AG08396 (cell line): ENCODE measurements around the gene ZNF679.
"Not testable (repeated sequence)": the region's sequence is repeated elsewhere in the genome, so short reads cannot be mapped to it uniquely, and the experiment has no call there.

Experiments
- DNase-seq: peaks from one replicate; pipeline ENCODE4 v3.0.0; 2012; ENCODE audit warnings: low spot score, mixed read lengths

ZNF679 gene

DNA sequence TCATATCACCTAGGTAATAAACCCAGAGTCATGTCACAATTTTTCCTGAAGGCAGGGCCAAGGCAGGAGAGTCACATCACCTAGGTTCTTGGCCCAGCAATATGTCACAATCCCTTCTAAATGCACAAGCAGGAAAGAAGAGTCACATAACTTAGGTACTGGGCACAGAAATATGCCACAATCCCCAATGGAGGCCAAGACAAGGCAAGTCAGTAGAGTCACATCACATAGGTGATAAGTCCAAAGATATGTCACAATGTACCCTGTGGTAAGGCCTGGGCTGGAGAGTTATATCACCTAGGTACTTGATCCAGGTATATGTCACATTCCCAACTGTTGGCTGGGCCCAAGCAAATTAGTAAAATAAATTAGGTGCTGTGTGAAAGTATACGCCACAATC, at the start of gene ZNF679:
ZNF679 (plus strand) TSS at position 301 of the 400 bp plus-strand sequence. CDS start 20,644 bp downstream, outside the sequence.
- DNase-seq, result not testable (repeated sequence)

DNA sequence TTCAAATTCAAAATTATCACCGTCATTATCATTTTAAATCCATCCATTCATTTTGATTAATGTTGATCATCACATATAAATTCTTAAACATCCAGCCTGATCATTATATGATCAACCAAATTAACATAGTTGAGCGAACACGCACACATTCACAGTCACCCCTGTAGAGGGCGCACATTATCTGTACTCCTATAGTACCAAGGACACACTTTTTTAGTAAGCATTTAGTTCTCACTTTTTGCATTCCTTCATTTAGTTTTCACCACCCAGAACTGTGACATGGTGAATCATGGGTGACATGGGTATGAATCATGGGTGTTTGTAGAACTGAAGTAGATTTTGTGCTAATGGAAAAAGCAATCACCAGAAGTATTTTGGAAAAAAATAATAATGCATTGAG, 47.3 kb upstream of the ZNF679 start:
- DNase-seq, result no peak

DNA sequence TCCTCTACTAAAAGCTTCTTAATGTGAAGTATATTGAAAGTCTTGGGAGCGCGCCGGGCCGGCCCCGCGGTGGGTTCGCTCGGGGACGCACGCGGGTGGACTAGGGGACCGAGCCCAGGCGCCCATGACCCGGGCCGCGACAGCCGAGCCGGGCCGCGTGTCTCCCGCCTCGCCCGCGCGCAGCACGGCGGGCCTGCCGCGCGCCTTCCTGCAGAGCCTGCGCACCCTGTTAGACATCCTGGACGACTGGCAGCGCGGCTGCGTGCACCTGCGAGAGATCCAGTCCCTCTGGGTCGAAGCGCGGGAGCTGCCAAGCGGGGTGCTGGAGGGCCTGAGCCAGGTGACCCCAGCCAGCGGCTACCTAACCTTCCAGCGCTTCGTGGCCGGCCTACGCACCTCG, 46.7 kb upstream of the ZNF679 start:
- no peak for DNase-seq

DNA sequence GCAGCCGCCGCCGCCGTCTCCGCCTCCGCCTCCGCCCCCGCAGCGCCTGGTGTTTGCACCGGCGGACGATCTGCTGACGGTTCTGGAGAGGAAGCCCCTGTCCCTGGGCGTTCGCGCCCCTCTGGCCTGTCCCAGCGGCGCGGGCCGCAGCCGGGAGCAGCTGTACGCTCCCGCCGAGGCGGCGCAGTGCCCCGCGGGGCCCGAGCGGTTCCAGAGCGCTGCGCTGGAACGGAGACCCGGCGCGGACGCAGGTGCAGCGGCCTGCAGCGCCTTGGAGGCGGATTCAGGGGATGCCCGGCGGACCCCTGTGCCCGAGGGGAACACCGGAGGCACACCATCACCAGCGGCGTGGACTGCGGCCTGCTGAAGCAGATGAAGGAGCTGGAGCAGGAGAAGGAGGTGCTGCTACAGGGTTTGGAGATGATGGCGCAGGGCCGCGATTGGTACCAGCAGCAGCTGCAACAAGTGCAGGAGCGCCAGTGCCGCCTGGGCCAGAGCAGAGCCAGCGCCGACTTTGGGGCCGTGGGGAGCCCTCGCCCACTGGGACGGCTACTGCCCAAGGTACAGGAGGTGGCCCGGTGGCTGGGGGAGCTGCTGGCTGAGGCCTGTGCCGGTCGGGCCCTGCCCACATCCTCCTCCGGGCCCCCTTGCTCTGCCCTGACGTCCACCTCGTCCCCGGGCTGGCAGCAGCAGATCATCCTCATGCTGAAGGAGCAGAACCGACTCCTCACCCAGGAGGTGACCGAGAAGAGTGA, 46.1 kb upstream of the ZNF679 start:
- no peak for DNase-seq

DNA sequence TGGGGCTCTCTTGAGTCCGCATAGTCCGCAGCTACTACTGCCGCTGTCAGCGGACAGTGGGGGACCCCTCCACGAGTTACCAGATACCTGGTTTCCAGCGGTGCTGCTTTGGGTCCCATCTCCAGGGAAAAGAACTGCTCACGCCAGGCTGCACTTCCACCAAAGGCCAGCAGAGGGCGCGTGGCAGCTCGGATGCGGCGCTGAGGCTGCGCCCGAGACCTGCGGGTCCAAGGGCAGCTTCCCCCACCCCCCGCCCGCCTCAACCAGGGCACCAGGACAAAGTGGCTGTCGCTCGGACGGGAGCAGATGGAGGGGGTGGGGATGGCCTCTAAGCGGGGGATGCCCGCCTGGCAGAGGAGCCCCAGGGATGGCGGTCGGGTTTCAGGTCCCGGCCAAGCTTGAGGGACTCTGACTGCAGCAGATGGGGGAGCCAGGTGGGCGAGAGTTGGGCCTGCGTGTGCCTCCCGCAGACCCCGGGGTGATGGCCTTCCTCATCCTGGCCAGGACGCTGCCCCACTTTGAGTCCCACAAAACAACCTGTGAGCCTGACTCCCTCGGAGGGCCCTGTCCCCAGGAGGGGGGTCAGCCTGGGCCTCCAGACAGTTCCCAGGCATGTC, 45.0 kb upstream of the ZNF679 start:
- DNase-seq, result no peak

DNA sequence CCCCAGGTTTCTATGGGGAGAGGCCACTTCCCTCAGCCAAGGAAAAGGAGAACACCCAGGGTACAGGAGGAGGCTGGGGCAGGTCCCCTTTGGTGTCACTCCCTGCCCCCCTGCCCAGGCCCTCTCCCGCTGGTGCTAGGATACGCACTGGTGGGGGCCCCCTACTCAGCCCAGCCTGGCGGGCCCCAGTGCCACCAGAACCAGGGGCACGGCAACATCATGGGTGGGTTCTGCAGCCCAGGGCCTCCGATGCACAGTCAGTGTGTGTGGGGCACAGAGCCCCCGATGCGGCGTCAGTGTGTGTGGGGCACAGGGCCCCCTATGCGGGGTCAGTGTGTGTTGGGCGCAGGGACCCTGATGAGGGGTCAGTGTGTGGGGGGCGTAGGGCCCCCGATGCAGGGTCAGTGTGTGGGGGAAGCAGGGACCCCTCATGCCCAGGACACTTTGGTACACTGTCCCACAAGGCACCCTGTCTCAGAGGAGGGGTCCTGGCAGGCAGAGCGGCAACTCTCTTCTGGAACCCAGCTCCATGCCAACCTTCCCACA, 44.4 kb upstream of the ZNF679 start:
- DNase-seq, result no peak

DNA sequence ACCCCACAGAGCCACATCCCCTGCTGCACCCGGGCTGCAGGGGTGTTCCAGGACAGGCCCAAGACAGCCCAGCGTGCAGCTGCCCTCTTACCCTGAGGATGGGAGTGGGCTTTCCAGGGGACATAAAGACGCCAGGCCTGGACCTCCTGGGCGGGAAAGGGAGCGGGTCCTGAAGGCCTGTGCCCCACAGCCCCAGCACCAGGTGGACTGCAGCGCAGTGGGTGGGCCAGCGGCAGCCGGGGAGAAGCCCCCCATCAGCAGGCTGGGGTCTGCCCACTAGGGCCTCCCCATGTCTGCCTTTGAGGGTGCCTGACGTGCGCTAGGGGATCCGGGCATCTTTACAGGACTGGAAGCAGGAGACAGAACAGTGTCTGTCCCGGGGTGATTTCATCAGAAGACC, 43.9 kb upstream of the ZNF679 start:
- no peak for DNase-seq

DNA sequence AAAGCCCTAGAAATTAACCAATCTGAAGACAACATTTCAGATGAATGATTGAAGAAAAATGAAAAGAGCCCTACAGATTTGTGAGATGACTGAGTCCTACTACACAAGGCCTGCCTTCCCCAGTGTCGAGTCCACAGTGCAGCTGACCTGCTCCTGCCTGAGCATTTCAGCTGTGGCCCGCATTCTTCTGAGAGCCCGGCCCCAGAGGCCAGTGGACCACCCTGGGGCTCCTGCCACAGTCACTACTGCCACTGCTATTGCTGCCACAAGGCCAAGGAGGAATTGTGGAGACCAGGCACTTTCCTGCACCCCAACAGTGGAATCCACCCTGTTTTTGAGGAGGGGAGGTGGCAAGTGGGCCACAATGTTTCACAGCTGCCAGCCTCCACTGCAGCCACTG, 40.9 kb upstream of the ZNF679 start:
- no peak for DNase-seq

DNA sequence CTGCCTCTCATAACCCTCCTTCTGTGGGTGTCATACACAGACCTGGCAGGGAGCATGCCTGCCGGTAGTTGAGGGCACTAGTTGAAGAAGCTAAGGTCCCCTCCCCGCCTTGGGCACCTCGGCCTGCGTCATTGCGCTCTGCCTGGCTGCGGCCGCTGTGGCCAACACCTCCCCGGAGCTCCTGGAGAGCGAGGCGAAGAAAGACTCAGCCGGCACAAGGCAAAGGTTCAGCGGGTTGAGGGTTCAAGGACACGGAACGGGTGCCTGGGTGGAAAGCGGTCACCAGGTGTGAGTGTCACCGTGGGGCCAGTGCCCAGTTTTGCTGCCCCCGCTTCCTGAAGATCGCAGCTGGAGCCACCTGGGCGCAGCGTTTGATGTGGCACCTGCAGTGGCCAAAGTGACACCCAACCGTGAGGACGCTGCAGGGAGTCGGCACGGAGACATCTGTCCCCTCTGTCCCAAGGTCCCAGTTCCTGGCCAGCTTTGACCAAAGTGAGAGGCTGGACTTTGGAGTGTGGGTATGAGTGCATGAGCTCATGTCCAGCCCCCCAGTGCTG, 36.0 kb upstream of the ZNF679 start:
- DNase-seq, result no peak

DNA sequence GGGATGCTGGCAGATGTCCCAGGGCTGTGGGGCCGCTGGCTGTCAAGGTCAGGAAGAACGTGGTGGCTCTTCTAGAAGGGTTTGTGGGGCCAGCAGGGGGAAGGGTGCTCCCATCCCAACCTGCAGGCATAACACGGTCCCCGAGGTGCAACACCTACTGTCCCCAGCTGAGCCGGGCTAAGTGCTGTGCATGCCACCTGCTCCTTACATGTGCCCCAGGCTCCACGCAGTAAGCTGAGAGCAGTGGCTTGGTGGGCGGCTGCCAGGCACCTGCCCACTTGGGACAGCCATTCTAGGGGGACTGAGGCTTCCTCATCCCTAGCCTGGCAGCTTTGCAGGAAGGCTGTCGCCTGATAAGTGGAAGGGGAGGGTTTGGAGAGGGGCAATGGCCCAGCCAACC, 35.5 kb upstream of the ZNF679 start:
- DNase-seq, result no peak

DNA sequence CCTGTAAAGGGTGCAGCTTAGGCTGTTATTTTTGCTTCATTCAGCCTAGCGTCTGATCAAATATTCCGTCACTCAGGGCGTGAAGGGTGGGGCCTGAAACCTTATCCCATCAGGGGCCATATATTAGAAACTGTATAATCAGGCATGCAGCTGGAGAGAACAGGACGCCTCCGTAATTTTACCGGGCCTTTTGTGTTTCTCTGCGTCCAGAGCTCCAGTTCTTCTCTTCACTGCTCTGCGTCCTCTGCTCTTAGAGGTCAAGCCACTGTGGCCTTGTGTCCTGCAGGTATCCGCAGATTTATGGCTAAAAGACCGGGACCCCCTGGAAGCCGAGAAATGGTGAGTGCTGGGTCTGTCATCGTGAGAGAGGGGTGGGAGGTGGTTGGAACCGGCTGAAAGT, 21.4 kb upstream of the ZNF679 start, which contains the start of gene ZNF735:
ZNF735 (plus strand) TSS at position 301 of the 400 bp plus-strand sequence; CDS start at position 301, 0 bp downstream.
- no peak for DNase-seq

DNA sequence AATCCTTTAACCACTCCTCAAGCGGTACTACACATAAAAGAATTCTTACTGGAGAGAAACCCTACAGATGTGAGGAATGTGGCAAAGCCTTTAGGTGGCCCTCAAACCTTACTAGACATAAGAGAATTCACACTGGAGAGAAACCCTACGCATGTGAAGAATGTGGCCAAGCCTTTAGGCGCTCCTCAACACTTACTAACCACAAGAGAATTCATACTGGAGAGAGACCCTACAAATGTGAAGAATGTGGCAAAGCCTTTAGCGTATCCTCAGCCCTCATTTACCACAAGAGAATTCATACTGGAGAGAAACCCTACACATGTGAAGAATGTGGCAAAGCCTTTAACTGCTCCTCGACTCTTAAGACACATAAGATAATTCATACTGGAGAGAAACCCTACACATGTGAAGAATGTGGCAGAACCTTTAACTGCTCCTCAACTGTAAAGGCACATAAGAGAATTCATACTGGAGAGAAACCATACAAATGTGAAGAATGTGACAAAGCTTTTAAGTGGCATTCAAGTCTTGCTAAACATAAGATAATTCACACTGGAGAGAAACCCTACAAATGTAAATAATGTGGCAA, 8.5 kb upstream of the ZNF679 start:
- not testable (repeated sequence) for DNase-seq

DNA sequence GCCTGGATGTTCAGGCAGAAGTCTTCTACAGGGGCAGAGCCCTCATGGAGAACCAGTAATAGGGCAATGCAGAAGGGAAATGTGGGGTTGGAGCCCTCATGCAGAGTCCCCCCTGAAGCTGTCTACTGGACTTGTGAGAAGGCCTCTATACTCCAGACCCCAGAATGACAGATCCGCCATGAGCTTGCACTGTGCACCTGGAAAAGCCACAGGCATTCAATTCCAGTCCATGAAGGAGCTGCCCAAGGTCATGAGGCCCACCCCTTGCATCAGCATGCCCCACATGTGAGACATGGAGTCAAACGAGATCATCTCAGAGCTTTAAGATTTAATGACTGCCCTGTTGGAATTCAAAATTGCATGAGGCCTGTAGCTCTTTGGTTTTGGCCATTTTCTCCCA, 4.9 kb upstream of the ZNF679 start:
- no peak for DNase-seq

DNA sequence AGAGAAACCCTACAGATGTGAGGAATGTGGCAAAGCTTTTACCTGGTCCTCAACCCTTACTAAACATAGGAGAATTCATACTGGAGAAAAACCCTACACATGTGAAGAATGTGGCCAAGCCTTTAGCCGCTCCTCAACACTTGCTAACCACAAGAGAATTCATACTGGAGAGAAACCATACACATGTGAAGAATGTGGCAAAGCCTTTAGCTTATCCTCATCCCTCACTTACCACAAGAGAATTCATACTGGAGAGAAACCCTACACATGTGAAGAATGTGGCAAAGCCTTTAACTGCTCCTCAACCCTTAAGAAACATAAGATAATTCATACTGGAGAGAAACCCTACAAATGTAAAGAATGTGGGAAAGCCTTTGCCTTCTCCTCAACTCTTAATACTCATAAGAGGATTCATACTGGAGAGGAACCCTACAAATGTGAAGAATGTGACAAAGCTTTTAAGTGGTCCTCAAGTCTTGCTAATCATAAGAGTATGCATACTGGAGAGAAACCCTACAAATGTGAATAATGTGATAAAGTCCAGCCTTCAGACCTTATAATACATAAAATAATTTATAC, 38.2 kb downstream of the ZNF679 start:
- DNase-seq, result no peak

DNA sequence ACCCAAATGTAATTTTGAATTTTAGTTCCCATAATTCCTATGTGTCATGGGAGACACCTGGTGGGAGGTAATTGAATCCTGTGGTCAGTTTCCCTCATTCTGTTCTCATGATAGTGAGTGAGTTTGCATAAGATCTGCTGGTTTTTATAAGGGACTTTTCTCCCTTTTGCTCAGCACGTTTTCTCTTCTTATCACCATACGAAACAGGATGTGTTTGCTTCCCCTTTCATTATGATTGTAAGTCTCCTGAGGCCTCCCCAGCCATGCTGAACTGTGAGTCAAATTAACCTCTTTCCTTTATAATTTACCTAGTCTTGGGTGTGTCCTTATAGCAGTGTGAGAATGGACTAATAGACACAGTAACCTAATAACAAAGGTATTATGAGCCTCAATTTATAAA, 49.4 kb downstream of the ZNF679 start:
- no peak for DNase-seq

DNA sequence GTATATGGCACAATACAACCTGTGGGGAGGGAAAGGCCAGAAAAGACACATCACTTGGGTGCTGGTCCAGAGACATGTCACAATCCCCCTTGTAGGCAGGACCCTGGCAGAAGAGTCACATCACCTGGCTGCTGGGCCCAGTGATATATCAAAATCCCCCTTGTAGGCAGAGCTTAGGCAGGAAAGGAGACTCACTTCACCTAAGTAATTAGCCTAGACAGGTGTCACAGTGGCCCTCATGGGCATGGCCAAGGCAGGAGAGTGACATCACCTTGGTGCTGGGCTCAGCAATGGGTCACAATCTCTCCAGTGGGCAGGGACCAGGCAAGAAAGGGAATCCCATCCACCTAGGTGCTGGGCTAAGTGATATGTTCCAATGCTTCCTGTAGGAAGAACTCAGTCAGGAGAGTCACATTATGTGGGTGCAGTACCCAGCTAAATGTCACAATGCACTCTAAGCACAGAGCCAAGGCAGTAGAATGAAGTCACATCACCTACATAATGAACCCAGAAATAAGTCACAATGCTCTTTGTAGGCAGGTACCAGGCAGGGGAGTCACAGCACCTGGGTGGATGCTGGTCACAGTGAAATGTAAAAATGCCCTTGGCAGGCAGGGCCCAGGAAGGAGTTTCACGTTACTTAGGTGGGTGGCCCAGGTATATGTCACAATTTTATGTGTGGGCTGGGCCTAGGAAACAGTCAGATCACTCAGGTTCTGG, 66.6 kb downstream of the ZNF679 start:
- no peak for DNase-seq

DNA sequence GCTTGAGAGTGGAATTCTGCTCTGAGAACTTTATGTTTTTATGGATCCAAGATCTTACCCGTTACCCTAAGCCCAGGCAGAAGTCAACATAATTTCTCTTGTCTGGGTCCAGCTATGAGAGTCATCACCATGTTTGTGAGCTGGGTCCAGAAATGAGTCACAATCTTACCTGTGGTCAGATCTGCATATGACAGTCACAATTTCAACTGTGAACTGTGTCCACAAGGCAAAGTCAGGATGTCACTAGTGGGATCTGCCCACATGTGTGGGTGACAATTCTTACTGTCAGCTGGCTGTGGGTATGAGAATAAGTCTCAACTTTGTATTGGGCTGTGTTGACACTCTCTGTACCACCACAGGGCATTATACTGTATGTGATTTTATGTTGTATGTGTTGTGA, 69.1 kb downstream of the ZNF679 start:
- not testable (repeated sequence) for DNase-seq

DNA sequence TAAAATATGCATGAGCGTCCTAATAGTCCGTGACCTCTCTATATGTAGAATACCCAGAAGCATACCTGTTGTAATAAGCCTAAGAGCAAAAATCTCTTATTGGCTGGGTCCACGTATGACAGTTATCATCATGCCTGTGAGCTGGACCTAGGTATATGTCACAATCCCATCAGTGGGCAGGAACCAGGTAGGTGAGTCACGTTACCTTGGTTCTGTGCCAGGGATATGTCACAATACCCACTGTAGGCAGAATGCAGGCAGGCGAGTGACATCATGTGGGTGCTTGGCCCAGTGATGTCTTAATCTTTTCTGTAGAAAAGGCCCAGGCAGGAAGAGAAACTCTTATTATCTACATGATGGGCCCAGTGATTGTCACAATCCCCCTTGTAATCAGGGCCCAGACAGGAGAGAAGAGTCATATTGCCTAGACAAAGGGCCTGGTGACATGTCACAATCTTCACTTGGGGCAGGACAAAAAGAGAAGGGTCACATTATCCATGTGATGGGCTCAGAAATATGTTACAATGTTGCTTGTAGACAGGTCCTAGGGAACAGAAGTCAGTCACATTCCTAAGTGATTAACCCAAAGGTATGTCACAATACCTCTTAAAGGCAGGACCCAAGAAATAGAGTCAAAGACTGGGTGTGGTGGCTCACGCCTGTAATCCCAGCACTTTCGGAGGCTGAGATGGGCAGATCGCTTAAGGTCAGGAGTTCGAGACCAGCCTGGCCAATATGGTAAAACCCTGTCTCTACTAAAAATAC, 72.5 kb downstream of the ZNF679 start:
- DNase-seq, result no peak

DNA sequence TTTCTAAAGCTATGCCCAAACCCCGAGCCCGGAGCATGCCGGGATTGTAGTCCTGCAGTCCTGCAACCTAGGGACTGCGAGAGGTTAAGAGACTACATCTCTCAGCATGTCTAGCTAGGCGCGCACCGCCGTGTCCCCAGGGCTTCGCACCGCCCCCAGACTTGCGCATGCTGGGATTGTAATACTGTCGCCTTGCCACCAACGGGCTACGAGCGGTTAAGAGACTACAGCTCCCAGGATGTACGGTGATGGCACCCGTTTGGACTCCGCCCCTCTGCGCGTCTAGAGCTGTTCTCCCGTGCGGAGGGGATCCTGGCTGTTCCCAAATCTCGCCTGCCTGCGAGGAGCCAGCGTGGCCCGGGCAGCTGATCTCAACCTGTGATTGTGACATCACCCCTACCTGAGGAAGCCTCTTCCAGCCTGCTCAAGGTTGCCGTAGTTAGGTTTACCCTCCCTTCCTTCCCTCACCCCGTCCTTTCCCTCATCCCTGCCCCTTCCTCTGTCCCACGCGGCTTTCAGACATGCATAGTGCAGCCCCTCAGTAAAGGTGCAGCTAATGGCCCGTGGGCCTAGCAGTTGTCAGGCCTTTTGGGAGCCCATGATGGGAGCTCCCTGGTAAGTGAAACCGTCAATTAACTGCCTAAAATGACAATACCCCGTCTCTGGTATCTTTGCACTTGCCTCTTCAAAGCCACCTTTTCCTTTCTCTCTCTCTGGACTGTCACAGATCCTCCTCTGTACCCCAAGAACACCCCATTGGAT, 79.2 kb downstream of the ZNF679 start:
- DNase-seq, result peak; percentile 76

DNA sequence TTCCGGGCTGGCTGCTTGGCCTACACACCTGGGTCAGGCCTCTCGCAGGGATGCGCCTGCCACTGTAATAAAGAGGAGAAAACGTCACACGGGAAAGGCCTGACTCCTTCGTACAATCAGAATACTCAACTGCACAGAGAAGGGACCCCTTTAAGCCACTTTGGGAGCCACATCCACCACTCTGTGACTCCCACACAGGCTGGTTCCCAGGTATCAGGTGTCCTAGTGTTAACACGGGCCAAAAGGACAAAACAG, 79.7 kb downstream of the ZNF679 start:
- DNase-seq, result no peak
